Measurements from ENCODE around the gene IL1F10.

Gene IL1F10

GRCh38 chr2:113064898-113065297 is 2.9 kb upstream of the IL1F10 start:
- Mint-ChIP-seq H3K4me3 (no peak overlapping the region), H3K36me3 (ENCODE audit: low read depth) (no peaks in the 10 kb centered on the region), H3K9me3 (no peaks in the 10 kb centered on the region), H3K4me1 (ENCODE audit: low read depth) (no peaks in the 10 kb centered on the region), H3K27ac (no peak overlapping the region), H3K27me3 (peaks cover 17% of the 10 kb centered on the region)
- intact Hi-C loops (cut with micrococcal nuclease) = no loop called here

- no peak overlapping the region for H3K27ac Mint-ChIP-seq
These were observed 479 bp downstream of the IL1F10 start for GRCh38 chr2:113068249-113068648.

GRCh38 chr2:113068706-113069485 is 1.1 kb downstream of the IL1F10 start:
- Mint-ChIP-seq H3K4me3 (no peak overlapping the region), H3K27me3 (peaks cover 8% of the 10 kb centered on the region), H3K4me1 (ENCODE audit: low read depth) (no peaks in the 10 kb centered on the region), H3K9me3 (no peaks in the 10 kb centered on the region), H3K36me3 (ENCODE audit: low read depth) (no peaks in the 10 kb centered on the region), H3K27ac (no peak overlapping the region)
- intact Hi-C loops (cut with micrococcal nuclease) = no loop called here

More at GRCh38 chr2:113068249-113068648, 479 bp downstream of the IL1F10 start:
- intact Hi-C loops (cut with micrococcal nuclease) = no loop called here
- Mint-ChIP-seq H3K36me3 (ENCODE audit: low read depth) (no peaks in the 10 kb centered on the region), H3K9me3 (no peaks in the 10 kb centered on the region), H3K27me3 (peaks cover 11% of the 10 kb centered on the region), H3K4me1 (ENCODE audit: low read depth) (no peaks in the 10 kb centered on the region), H3K4me3 (no peak overlapping the region)

- peaks cover 12% of the 10 kb centered on the region for H3K27me3 Mint-ChIP-seq
- H3K4me1 Mint-ChIP-seq (ENCODE audit: low read depth) = no peaks in the 10 kb centered on the region
- H3K4me3 Mint-ChIP-seq = no peak overlapping the region
- no peak overlapping the region for H3K27ac Mint-ChIP-seq
- H3K9me3 Mint-ChIP-seq = no peaks in the 10 kb centered on the region
- intact Hi-C loops (cut with micrococcal nuclease) = no loop called here
- H3K36me3 Mint-ChIP-seq (ENCODE audit: low read depth) = no peaks in the 10 kb centered on the region
These were observed 2.2 kb downstream of the IL1F10 start for GRCh38 chr2:113069676-113070605.

- no peaks in the 10 kb centered on the region for H3K36me3 Mint-ChIP-seq (ENCODE audit: low read depth)
- no peaks in the 10 kb centered on the region for H3K9me3 Mint-ChIP-seq
- peaks cover 14% of the 10 kb centered on the region for H3K27me3 Mint-ChIP-seq
- no peak overlapping the region for H3K4me3 Mint-ChIP-seq
- no peaks in the 10 kb centered on the region for H3K4me1 Mint-ChIP-seq (ENCODE audit: low read depth)
- intact Hi-C loops (cut with micrococcal nuclease) = no loop called here
- no peak overlapping the region for H3K27ac Mint-ChIP-seq
These were observed 2.8 kb downstream of the IL1F10 start for GRCh38 chr2:113070606-113070975.

GRCh38 chr2:113072584-113072983 is 4.8 kb downstream of the IL1F10 start:
- intact Hi-C loops (cut with micrococcal nuclease) = no loop called here
- Mint-ChIP-seq H3K36me3 (ENCODE audit: low read depth) (no peaks in the 10 kb centered on the region), H3K9me3 (no peaks in the 10 kb centered on the region), H3K4me1 (ENCODE audit: low read depth) (peaks cover 16% of the 10 kb centered on the region), H3K27ac (no peak overlapping the region), H3K27me3 (peaks cover 13% of the 10 kb centered on the region), H3K4me3 (no peak overlapping the region)

- Mint-ChIP-seq H3K36me3 (ENCODE audit: low read depth) (no peaks in the 10 kb centered on the region), H3K4me1 (ENCODE audit: low read depth) (peaks cover 24% of the 10 kb centered on the region), H3K4me3 (no peak overlapping the region), H3K27me3 (peaks cover 9% of the 10 kb centered on the region), H3K9me3 (no peaks in the 10 kb centered on the region), H3K27ac (no peak overlapping the region)
- intact Hi-C loops (cut with micrococcal nuclease) = no loop called here
These were observed 5.6 kb downstream of the IL1F10 start for GRCh38 chr2:113073325-113073834.

GRCh38 chr2:113075030-113075429 is 7.3 kb downstream of the IL1F10 start:
- Mint-ChIP-seq H3K4me1 (ENCODE audit: low read depth) (peaks cover 33% of the 10 kb centered on the region), H3K36me3 (ENCODE audit: low read depth) (no peaks in the 10 kb centered on the region), H3K4me3 (no peak overlapping the region), H3K27me3 (peaks cover 9% of the 10 kb centered on the region), H3K9me3 (no peaks in the 10 kb centered on the region), H3K27ac (no peak overlapping the region)
- intact Hi-C loops (cut with micrococcal nuclease) = no loop called here

GRCh38 chr2:113075600-113075999 is 7.8 kb downstream of the IL1F10 start:
- no peak overlapping the region for H3K4me3 Mint-ChIP-seq
- peaks cover 38% of the 10 kb centered on the region for H3K4me1 Mint-ChIP-seq (ENCODE audit: low read depth)
- no peaks in the 10 kb centered on the region for H3K9me3 Mint-ChIP-seq
- H3K36me3 Mint-ChIP-seq (ENCODE audit: low read depth) = no peaks in the 10 kb centered on the region
- H3K27me3 Mint-ChIP-seq = peaks cover 9% of the 10 kb centered on the region
- H3K27ac Mint-ChIP-seq = no peak overlapping the region
- intact Hi-C loops (cut with micrococcal nuclease) = no loop called here

GRCh38 chr2:113076954-113077669 is 9.3 kb downstream of the IL1F10 start:
- Mint-ChIP-seq H3K27ac (no peak overlapping the region), H3K27me3 (peaks cover 9% of the 10 kb centered on the region), H3K4me1 (ENCODE audit: low read depth) (peaks cover 53% of the 10 kb centered on the region), H3K4me3 (no peak overlapping the region), H3K36me3 (ENCODE audit: low read depth) (no peaks in the 10 kb centered on the region), H3K9me3 (no peaks in the 10 kb centered on the region)
- intact Hi-C loops (cut with micrococcal nuclease) = no loop called here

GRCh38 chr2:113077921-113078320 is 10.2 kb downstream of the IL1F10 start:
- intact Hi-C loops (cut with micrococcal nuclease) = no loop called here
- Mint-ChIP-seq H3K27ac (no peak overlapping the region), H3K4me1 (ENCODE audit: low read depth) (peaks cover 61% of the 10 kb centered on the region), H3K36me3 (ENCODE audit: low read depth) (no peaks in the 10 kb centered on the region), H3K9me3 (no peaks in the 10 kb centered on the region), H3K4me3 (no peak overlapping the region), H3K27me3 (peaks cover 9% of the 10 kb centered on the region)

- intact Hi-C loops (cut with micrococcal nuclease) = no loop called here
- H3K4me3 Mint-ChIP-seq = no peak overlapping the region
- H3K27ac Mint-ChIP-seq = no peak overlapping the region
- H3K9me3 Mint-ChIP-seq = no peaks in the 10 kb centered on the region
- H3K27me3 Mint-ChIP-seq = peaks cover 9% of the 10 kb centered on the region
- H3K4me1 Mint-ChIP-seq (ENCODE audit: low read depth) = peaks cover 65% of the 10 kb centered on the region
- no peaks in the 10 kb centered on the region for H3K36me3 Mint-ChIP-seq (ENCODE audit: low read depth)
These were observed 10.6 kb downstream of the IL1F10 start for GRCh38 chr2:113078350-113078839.

- Mint-ChIP-seq H3K27ac (no peak overlapping the region), H3K36me3 (ENCODE audit: low read depth) (no peaks in the 10 kb centered on the region), H3K27me3 (peaks cover 9% of the 10 kb centered on the region), H3K4me3 (no peak overlapping the region), H3K4me1 (ENCODE audit: low read depth) (peaks cover 69% of the 10 kb centered on the region), H3K9me3 (no peaks in the 10 kb centered on the region)
- intact Hi-C loops (cut with micrococcal nuclease) = no loop called here
These were observed 11.4 kb downstream of the IL1F10 start for GRCh38 chr2:113079131-113079530.

All from dendritic cell treated with granulocyte-macrophage colony-stimulating factor and Interleukin-4, amounts not matched to agents 40 ng/mL and 50 ng/mL, for 4 days (primary cell).